DMS79 treated with DMSO at 0.1 percent for 48 hours (cell line): ENCODE measurements around the gene PLCL1.

Experiments used
- DNase-seq: peaks from one replicate; lab custom pipeline; 2025; lab: John Stamatoyannopoulos, UW

The PLCL1 gene

DNA sequence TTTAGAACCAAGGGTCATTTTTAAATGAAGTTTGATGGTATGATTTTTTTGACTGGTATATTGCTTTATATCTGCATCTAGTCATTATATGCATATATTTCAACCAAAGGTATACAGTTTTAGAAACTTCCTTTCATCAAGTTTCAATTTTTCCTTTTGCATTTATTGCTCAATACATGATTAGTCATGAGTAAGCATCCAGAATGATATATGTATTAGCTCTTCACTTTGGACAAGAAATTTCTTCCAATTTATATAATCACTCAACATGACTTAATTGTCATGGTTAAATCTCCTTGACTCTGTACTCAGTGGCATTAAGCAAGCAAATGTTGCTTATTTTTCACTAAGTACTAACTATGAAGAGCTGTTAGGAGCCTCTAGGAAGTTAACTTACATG is 123.6 kb downstream of the PLCL1 start:
- DNase-seq: no peak

DNA sequence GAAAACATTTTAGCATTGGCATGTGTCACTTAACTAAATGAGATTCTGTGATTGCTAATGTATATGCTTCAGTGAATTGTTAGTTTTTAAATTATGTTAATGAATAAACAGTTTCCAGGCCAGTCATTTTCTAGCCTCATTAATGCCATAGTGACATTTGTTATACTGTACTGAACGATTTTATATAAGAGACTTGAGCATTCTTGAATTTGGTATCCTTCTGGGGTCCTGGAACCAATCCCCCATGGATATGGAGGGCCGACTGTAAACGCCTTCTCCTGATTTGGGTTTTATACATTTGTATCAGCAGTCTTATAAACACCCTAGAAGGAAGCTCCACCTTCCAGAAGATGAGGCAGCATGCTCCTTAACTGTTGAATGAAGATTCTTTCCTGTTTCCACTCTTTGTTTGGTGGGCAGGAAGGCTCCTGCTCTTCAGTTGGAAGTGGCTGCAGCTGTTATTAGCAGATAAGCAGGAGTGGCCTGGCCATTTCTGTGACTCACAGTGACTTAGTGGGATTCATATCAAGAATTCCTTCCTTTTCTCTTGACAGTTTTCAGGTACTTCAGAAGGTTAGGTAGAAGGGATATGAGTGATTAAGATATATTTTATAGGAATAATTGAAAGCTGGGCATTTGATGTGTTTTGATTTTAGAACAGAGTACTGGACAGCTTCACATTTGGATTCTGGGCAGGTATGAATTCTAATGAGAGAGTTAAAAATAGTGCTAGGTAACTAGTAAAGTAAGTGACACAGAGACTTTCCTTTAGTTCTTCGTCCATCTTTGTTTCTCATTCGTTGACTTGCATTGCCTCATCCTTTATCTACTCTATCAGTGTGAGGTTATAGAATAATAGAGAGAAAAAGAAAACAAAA is 124.9 kb downstream of the PLCL1 start:
- no peak for DNase-seq

DNA sequence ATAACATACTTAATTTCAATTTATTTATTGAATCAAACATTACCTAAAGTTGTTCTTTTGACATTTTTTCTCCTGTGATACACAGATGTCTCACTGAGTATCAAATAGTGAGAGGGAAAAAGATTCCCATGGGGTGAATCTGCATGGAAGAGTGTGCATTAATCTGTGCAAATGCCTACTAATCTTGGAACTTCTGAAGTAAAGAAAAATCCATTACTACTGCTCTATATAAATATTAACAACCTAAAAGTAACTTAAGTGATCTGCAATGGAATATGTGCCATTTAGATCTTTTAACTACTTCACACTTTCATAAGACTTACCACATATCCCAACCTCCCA is 125.5 kb downstream of the PLCL1 start:
- DNase-seq: no peak

DNA sequence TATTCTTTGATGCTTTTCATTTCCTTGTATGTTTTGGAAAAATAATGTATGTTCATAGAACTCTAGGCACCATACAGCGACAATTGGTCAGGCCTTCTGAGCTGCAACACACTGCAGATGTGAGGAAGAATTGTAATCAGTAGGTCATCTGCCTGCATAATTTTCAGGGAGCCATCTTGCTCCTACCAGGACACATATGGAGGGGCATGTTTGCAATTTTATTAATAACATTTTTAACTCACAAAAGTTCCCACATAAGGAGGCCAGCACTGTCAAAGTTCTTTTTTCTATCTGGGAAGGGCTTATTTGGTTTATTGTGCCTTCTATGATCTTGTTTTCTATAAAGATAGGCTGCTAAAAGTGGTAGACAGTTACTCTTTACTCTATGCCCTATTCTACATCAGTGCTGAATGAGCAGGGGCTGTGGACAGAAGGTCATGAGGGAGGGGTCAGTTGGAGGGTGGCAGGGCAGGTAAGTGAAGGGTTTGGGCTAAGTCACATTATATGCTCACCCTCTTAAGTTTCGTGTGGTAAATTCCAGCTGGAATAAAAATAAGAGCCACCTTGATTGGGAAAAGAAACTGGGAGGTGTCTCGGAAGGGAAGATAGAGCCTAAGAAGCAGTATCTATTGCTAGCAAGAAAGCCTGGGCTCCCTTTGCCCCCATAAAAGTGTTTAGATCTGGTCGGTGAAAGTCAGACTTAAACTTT is 126.3 kb downstream of the PLCL1 start:
- DNase-seq: no peak

DNA sequence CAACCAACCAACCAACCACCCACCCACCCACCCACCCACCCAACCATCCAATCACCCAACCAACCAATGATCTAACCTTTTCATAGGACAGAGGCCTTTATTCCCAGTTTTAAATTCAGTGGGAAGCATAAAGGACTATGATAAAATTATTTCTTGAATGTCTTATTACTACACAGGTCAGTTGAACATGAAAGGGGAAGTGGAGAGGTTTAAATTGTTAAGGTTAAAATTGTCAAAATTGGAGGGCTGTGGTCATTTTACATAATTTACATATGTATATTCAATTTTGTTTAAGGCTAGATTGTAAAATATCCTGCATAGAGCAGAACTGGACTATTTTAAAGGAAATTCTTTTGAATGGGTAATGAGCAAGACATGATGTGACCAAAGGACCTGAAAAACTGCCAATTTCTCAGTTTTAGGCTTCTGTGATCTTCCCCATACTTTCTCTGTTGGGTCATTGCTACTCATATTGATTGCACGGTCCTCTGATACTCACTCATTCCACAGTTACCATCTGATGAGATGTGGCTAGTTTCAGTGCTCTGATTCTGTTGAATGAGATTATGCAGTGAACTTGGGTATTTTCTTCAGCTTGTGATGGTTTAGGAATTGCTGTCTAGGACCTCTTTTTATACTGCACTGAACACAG is 127.4 kb downstream of the PLCL1 start:
- DNase-seq: no peak

DNA sequence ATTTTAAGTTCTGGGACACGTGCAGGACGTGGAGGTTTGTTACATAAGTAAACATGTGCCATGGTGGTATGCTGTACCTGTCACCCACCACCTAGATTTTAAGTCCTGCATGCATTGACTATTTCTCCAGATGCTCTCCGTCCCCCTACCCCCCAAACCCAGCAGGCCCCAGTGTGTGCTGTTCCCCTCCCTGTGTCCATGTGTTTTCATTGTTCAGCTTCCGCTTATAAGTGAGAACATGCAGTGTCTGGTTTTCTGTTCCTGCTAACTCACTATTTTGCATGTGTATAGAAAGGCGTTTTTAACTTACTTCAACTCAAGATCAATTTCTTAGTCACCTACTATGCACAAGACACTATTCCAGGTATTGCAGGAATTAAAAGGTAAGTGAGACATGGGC is 128.0 kb downstream of the PLCL1 start:
- DNase-seq: no peak

DNA sequence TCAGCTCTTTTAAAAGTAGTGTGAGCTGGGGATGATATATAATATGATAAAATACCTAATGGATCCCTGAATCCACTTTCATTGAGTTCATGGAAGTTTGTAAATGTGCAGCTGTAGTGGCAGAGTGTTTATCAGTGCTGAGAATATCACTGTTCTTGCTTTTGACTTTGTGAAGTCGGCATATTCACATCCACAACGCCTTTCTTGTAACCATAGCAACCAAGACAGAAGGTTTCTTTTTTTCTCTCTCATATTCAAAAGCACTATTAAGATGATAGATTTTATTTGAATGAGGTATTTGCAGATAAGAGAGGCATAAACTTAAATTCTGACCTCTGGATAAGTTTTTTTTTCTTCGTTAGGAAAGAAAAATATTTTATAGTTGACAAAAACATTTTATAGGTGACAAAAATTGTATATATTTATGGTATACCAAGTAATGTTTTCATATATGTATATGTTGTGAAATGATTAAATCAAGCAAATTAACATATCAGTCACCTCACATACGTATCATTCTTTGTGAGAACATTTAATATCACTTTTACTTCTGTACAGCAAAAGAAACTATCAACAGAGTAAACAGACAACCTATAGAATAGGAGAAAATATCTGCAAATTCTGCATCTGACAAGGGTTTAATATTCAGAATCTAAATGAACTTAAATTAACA is 130.0 kb downstream of the PLCL1 start:
- no peak for DNase-seq

DNA sequence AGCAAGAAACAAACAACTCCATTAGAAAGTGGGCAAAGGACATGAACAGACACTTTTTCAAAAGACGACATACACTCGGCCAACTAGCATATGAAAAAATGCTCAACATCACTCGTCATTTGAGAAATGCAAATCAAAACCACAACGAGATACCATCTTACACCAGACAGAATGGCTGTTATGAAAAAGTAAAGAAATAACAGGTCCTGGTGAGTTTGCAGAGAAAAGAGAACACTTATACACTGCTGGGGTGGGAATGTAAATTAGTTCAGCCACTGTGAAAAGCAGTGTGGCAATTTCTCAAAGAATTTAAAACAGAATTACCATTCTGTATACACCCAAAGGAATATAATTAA is 130.5 kb downstream of the PLCL1 start:
- DNase-seq: no peak

DNA sequence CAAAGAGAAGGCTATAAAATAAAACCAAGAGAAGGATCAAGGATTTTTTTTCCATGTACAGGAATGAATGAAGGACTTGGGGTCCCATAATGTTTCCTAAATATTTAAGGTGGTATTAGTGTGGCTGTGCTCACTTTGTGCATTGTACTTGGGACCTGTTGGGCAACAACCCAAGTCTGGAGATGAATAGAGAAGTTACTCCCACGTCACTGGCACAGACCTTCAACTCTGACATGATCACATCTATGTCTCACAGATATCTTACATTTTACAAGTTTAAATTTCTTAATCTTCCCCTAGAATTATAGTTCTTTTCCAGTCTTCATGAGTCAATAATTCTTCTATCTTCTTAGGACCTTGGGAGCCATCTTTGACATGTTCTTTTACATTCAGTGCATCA is 133.4 kb downstream of the PLCL1 start:
- DNase-seq: no peak

DNA sequence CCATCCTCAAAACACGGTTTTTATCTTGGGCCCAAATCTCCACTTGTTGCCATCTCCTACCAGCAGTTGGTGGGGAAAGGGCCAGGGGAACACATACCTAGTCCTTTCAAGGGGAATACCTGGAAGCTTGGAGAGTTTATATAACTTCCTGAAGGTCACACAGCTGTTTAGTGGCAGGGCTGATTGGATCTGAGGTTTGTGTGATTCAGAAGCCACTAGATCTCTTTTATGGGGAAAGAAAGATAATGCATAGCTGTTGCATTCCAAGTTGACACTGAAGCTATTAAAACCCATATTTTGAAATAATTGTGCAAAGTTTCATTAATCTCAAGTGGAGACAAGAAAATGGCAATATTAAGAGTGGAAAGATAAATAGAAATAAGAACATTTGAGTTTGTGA is 134.2 kb downstream of the PLCL1 start:
- DNase-seq: no peak

DNA sequence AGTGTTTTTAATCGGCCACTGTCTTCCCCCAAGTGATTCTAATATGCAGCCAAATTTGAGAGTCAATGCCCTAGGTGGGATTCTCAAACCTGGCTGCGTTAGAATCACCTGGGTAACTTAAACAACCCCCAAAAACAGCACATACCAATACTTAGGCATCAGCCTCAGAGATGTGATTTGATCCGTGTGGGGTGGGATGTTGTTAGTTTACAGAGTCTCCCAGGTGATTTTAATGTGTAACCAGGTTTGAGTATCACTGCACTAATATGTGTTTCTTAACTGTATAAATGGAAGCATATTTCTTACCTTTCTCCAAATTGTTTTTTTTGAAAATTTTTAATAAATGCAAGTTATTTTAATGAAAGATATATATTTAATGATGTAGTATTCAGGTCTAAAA is 135.4 kb downstream of the PLCL1 start:
- no peak for DNase-seq

DNA sequence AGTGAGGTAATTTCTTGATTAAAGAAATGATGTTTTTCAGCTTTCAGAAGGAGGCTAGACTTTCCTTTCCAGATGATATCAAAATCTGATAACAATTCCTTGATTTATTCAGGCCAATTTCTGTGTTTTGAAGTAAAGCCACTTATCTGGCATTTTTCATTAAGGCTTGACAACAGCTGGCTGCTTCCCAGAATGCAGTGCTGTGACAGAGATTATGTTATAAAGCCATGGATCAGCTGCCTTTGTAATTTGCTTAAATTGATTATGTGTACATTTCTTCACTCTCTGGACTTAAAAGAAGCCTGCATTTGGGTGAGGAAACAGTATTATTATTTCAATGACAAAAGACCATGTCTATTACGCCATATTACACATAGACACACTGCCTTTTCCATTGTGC is 136.0 kb downstream of the PLCL1 start:
- DNase-seq: no peak

DNA sequence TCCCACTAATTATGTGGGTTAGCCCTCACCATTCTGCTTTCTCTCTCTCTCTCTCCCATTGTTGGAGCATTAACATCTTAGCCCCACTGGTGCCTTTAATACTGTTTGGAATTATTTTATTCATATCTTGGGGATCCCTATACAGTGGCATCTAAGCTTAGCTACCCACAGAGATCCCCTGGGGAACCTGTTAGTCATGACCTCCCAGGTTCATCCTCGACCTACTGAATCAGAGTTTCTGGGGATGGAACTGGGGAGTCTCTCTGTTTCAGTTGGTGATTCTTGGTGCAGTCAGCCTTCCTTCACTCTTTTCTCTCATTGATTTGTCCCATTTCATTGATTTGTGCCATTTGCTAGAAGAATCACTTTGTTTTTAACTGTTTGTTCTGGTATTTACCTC is 137.3 kb downstream of the PLCL1 start:
- DNase-seq: no peak

DNA sequence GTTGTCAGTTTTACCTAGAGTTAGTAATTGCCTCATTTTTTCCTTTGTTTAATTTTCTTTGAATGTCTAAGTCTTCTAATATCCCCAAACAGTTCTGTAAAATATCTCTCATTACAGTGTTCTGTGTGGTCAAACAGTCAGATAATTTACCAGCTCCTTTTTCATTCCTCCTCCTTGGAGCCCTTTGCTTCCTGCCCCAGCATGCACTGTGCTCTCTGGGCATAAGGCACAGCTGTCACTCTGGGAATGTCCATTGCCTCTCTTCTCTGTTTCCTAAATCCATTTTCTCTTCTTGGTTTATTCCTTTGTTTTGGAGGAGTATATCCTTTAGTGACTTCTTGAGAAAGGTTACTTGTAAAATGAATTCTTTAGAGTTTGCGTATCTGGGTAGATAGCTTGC is 139.3 kb downstream of the PLCL1 start:
- no peak for DNase-seq

DNA sequence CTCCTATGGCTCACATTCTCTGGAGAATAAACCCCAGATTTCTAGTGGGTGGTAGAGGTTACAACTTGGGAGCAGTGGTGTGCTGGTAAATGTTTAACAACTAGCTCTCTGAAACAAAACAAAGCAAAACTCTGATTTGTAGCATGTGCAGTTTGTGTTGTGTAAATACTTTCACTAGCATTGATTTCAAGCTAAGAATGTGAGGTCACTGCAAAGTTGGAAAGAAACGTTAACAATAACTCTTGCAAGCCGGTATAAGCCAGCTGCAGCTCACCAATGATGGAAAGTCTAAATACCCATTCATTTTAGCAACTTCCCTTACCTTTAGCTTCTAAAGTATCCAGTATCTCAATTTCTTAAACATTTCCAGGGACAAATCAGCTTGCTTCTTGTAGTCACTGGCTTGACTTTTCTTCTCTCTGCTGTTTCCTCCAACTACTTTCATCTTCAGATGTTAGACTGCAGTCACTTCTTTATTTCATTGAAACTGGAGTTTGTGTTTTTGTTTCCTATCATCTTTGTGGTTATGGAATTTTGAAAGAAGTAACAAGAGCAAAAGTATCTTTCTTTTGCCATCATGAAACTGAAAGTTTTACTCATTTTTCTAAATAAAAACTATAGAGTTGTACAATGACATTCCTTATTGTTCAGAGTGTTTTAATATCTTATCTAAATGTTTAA is 140.2 kb downstream of the PLCL1 start:
- no peak for DNase-seq

DNA sequence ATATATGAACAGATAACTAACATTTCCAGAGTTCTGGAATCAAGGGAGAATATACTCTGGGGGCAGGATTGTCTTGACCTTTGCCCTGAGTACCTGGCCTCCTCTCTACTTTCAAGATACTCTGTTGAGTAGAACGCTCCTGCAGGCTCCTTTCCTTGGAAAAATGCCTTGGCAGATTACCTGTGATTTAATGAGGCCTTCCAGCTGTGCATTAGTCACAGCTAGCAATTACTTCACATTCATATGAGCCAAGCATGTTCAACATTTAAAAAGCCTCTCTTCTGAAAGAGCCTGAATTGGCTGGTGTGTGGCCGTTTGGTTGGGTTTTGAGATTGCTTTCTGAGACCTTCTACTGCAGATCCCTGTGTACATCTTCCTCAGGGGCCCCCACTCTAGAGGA is 142.2 kb downstream of the PLCL1 start:
- DNase-seq: no peak

DNA sequence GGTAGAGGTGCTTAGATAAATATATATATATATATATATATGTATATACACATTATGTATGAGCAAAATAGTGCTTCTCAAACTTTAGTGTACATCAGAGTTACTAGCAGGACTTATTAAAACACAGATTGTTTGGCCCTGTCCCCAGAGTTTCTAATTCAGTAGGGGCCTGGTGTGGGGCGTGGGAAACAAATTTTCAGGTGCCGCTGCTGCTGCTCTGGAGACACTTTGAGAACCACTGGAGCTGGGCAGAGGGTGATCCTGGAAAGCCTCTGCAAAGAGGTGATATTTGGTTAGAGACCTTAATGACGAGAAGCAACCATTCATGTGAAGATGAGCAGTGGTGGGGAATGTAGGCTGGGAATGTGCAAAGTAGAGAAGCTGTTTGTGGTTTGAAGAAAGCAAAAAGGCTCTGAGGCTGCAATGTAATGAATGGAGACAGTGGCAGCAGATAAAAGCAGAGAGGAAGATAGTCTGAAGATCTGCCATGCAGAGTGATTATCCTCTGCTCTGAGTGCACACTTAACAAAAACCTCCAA is 142.9 kb downstream of the PLCL1 start:
- no peak for DNase-seq

DNA sequence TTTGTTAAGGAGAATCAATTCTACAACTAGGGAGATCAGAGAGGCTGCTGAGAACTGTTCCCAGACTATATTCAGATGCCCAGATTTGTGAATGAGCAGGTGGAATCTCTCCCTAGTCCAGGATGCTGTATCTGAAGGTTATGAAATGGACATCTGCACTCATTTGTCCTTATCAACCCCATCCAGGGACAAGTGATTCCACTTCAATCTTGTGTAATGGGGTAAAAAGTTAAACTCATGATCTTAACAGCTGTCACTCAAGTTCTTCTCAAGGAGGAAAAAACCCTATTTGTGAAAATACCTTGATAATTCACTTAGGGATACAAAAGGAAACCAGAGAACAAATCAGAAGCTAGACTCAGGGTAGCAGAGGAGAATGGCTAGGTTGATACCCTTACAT is 144.8 kb downstream of the PLCL1 start:
- DNase-seq: no peak

DNA sequence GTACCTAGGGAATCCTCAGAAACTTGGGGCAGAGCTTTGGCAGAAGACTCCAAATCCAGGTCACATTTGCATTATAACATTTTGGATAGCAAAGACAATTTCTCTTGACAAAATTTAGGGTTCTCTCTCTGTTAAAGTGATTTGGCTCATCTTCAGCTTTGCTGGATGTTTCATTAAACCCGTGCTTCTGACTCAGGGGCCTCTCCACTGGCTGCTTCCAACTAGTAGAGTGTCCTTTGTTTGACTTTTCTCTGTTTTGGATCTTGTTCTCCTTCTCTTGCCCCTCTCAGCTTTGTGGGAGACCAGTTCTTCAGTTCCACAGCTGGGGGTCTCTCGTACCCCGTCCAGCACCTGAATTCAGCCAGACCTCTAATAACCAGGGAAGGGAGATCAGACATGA is 145.6 kb downstream of the PLCL1 start:
- no peak for DNase-seq

DNA sequence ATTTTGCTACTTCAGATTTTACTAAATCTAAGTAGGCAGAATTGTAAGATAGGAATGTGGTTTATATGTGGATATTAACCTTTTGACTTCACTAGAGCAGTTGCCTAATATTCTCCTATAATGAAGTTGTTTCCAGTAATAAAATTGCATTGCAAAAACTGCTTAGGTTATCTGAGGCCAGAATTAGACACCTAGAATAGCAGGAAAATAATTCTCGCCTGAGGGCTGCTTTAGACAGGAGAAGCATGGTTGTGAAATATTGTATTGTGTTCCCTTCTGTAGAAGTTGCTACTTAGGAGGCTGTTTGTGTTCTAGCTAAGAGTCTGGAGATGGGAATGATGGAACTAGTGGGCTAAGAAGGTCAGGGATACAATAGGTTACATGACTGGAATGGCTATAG is 146.3 kb downstream of the PLCL1 start:
- DNase-seq: no peak

DNA sequence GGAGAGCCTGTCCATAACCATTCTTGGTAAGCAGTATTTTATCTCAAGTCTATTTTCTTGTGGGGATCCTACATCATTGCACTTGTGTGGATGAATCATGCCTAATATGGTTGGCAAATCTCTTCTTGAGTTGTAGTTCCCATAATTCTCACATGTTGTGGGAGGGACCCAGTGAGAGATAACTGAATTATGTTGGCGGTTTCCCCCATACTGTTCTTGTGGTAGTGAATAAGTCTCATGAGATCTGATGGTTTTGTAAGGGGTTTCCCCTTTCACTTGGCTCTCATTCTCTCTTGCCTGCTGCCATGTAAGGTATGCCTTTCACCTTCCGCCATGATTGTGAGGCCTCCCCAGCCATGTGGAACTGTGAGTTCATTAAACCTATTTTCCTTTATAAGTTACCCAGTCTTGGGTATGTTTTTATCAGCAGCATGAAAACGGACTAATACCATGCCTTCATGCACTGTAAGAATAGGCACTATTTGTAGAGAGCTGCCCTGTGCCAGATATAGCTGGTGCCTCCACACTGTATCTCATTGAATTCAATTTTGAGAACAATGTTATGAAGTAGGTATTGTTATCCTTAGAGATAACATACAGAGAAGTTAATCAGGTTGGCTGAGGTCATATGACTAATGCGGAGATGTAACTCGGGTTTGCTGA is 148.3 kb downstream of the PLCL1 start:
- no peak for DNase-seq
